Activated CD8-positive, alpha-beta memory T cell treated with anti-CD3 and anti-CD28 coated beads, Interleukin-2, amount 50 U/mL, for 24 hours (primary cell): ENCODE measurements around the gene FRMD4A.

Experiments used
- DNase-seq: peaks from one replicate; pipeline ENCODE4 v3.0.0-alpha.2; 2020; ENCODE audit errors: extremely low read depth

Gene FRMD4A

GRCh38 chr10:14017467-14017866 lies 313.3 kb downstream of the FRMD4A start:
- no peak for DNase-seq

DNA sequence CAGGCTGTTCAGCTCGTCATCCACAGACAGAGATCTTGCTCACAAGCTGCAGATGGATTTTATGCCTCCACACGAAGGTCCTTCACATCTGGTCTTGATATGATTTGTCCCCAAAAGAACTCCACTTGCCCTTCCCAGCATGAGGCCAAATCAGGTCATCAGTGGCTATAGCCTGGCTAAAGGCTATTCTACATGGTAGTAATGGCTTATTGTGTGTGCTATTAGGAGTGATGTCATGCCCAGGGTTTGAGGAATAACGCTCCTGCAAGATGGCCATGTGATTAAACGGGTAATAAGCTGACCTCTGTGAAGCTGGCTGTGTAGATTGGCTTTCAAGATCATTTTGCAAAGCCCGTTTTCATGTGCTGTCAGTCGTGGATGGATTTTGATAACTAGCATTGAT lies 313.8 kb downstream of the FRMD4A start:
- DNase-seq: no peak

- DNase-seq: no peak
These were observed 314.6 kb downstream of the FRMD4A start for GRCh38 chr10:14016011-14016536.

GRCh38 chr10:14014423-14014822 lies 316.3 kb downstream of the FRMD4A start:
- DNase-seq: no peak

- DNase-seq: no peak
These were observed 319.8 kb downstream of the FRMD4A start for GRCh38 chr10:14010769-14011574.

GRCh38 chr10:14010101-14010558 lies 320.6 kb downstream of the FRMD4A start:
- no peak for DNase-seq

DNA sequence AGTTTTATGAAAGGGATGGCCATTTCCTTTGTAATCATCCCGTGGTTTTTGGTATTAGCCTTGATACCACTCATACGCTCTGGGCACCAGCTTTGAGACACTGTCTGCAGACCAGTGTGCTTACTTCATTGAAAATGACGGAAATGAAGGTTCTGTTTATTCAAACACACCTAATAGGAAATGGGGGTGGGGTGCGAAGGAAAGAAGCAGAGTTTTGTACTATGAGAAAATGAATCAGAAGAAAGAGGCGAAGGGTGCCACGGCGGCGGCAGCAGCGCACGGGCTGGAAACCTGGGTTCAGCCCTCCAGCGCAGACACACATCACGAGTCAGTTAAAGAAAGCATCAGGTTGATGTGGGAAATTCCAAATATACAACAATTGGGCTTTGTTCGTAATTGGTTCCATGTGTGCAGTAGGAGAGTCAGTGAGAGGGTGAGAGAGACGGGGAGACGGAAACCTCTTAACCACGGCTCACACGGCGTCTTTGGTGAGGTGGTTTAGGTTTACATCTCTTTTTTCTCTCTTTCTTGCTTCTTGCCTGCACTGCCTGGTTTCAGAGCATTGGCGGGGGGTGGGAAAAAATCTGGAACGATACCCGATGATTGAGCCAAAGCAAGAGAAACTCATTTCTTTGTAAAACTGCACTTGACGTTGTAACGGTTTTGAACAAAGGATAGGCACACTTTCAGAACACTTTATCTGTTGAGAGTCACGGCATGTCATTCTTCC lies 321.2 kb downstream of the FRMD4A start:
- DNase-seq: peak; percentile 36

DNA sequence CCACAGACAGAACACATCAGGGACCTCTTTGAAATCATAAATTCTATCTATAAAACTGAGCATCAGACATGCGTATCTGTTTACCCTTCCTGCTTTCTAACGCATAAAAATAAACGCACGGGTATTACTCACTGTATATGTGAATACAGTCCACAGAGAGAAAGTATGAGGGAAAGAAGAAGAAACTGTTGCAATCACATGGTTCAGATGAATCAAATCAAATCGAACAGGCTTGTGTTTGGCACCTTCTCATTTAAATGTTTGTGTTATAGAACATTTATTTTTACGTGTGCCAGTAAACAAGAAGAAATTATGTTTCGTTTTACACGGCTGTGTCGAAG lies 322.0 kb downstream of the FRMD4A start:
- DNase-seq: no peak

GRCh38 chr10:14004536-14004935 lies 326.2 kb downstream of the FRMD4A start:
- DNase-seq: no peak

DNA sequence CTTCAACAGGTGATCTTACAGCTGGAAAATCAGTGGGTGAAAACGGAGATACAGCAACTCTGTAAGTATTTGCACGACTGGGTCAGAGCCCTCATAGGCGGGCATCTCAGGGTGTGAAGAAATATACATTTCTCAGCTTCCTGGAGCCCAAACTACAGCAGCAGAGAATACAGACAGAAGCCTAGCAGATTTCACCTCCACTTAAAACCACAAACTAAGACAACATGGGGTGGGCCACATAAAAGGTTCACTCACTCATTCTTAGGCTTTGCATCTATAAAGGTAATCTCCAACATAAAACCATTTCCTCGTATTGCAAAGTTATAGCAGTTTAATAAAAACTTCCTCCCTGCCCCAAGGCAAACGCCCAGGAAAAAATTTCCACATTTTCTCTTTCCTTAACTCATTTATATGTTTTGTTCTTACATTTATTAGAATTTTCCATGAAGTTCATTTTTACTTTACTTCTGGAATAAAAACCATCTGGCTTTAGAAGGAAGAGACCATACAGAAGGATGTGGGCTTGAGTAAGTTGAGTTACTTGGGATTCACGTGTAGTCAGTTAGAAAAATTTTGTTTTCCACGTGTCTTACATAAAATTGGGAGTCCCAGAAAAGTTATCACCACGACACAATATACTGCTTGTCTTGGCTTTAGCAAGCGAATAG lies 327.1 kb downstream of the FRMD4A start:
- no peak for DNase-seq

GRCh38 chr10:14001298-14002040 lies 329.3 kb downstream of the FRMD4A start:
- DNase-seq: no peak

GRCh38 chr10:13998163-13998835 lies 332.4 kb downstream of the FRMD4A start:
- DNase-seq: no peak

DNA sequence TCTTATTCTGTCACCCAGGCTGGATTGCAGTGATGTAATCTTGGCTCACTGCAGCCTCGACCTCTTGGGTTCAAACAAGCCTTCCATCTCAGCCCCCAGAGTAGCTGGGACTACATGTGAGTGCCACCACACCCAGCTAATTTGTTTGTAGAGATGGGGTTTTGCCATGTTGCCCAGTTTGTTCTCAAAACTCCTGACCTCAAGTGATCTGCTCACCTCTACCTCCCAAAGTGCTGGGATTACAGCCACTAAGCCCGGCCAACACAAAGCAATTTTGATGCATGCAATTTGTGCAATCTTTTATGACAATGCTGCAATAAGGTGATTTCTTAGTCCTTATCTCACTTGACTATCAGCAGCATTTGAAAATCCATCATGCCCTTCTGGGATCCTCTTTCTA lies 333.1 kb downstream of the FRMD4A start:
- no peak for DNase-seq

DNA sequence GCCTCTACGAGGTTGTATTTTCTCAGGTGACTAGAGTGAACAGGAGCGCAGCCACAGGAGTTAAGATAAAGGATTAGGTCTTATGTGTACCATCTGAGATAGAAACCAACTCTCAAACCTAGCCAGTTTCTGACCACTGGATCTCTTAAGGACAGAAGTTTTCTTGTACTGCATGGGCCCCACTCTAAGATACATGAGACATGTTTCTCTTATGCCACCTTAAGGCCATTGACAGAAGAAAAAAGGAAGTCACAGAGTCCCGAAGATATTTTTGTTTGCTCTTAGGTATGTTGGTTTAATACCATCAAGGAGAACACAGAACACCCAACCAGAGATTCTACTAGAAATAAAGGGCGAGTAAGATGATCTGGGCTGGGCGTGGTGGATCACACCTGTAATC lies 335.8 kb downstream of the FRMD4A start:
- DNase-seq: no peak

DNA sequence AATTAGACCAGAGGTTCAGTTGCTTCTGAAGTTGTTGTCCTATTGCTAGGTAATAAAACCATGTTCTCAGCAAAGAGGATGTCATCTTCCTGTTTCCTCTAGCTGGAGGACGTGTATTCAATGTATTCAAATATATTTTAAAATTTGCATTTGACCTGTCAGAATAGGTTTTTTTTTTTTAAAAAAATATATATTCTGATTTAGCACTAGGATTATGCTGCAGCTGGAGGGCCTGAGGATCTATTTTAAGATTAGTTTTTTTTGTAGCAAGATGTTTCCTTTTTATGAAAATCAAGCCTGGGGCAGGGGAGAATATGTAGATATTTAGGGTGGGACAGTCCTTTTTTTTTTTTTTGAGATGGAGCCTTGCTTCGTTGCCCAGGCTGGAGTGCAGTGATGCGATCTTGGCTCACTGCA lies 337.0 kb downstream of the FRMD4A start:
- no peak for DNase-seq

DNA sequence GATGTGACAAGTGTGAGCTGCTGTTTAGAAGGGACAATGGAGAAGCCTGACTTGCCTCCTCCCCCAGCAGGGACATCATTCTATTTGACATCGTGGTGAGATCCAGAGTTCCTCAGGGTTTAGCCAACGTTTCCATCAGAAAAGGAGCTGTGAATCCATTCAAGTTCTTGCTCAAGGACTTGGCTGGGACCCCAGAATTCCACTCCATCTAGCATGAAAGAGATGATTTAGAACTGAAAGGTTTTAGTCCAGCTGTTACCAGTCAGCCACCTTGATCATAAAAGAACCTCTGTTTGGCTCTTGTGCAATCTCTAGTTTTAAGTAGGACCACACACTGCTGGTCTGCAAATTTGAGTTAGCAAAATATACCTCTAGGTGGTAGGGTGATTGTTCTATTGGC lies 337.6 kb downstream of the FRMD4A start:
- DNase-seq: no peak

- no peak for DNase-seq
These were observed 339.4 kb downstream of the FRMD4A start for GRCh38 chr10:13991353-13991752.

GRCh38 chr10:13990946-13991345 lies 339.8 kb downstream of the FRMD4A start:
- no peak for DNase-seq

DNA sequence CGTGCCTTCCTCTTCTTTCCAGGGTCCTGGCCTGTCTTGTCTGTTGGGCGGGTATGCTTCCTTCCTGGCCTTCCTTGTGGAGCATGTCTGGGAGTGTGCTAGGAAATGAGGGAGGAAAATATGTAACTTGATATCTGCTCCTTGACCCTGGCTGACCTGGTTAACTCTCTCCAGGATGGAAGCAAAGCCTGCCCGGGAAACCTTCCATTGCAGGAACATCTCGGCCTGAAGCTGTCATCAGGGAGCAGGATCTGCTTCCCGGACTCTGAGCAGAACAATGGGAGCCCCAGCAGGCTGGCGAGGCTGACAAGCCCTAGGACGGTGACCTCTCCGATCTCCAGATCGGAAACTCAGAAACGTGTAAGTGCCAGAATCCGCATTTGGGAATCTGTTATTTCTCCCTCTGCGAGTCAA lies 340.3 kb downstream of the FRMD4A start:
- no peak for DNase-seq

GRCh38 chr10:13989616-13990015 lies 341.1 kb downstream of the FRMD4A start:
- DNase-seq: no peak

GRCh38 chr10:13987446-13987845 lies 343.3 kb downstream of the FRMD4A start:
- DNase-seq: no peak
